Activated T-helper 9 cell treated with anti-CD3 and anti-CD28 coated beads, Interleukin-2, amount 50 U/mL, for 16 hours (primary cell): ENCODE results near the gene ZNF490.
"Not testable (repeated sequence)": the region's sequence is repeated elsewhere in the genome, so short reads cannot be mapped to it uniquely, and the experiment has no call there.

Source experiments
- DNase-seq: peaks from one replicate; pipeline ENCODE4 v3.0.0-alpha.2; 2020; ENCODE audit warnings: low read depth

Gene ZNF490

DNA sequence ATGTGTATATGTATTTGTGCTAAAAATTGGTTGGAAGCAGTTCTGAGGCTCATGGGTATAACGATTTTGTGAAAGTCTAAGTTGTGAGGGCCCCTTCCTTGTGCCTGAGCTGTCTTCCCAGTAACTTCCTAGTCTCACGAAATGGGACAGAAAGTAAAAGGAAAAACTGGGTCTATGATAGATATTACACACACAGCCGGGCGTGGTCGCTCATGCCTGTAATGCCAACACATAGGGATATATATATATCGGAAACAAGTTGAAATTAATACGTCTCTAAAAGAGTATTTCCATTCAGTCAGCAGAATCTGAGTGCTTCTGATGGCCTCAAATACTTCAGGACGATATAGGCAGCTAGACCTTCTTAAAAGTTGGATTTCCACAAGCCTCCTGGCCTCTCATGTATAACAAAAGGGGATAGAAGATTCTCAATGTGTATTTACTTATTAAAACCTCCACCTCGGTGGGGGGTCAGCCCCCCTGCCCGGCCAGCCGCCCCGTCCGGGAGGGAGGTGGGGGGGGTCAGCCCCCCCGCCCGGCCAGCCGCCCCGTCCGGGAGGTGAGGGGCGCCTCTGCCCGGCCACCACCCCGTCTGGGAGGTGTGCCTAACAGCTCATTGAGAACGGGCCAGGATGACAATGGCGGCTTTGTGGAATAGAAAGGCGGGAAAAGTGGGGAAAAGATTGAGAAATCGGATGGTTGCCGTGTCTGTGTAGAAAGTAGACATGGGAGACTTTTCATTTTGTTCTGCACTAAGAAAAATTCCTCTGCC, 10.8 kb upstream of the ZNF490 start:
- DNase-seq, result not testable (repeated sequence)

DNA sequence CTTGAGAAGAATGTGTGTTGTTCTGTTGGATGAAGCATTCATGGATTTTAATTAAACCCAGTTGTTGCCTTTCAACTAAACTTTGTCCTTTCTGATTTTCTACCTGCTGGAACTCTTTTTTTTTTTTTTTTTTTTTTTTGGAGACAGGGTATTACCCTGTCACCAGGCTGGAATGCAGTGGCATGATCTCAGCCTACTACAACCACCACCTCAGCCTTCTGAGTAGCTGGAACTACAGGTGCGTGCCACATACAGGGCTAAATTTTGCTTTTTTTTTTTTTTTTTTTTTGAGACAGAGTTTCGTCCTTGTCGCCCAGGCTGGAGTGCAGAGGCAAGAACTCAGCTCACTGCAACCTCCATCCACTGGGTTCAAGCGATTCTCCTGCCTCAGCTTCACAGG, 7.0 kb upstream of the ZNF490 start:
- no peak for DNase-seq

DNA sequence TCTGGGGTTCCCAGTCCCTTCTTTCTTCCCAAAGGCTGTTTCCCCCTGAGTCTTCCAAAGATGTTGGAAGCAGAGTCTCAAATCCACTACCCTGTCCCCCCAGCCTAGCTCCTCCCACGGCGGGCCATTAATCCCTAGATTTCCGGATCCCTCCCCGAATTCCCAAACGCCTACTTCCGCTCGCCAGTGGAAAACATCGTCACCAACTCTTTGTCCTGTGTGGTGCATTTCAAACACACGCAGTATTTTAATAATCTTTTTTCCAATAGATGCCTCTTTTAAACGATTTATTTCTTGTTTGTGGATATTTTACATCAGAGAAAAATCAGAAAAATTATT, 717 bp upstream of the ZNF490 start:
- no peak for DNase-seq

- no peak for DNase-seq
Observed at GRCh38 chr19:12607631-12608030, 3.0 kb downstream of the ZNF490 start.

DNA sequence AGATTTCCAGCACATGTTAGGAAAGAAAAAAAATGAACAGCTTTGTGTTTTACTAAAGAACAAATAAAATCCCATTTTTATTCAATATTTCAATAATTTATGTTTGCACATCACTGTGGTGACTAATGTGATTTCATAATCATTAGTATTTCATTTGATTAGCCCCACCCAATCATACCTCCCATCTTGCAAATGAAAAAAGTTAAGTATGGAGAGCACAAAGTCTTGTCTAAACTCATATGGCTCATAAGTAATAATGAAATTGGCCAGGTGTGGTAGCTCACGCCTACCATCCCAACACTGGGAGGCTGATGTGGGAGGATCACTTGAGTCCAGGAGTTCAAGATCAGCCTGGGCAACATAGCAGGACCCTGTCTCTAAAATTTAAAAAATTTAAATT, 3.8 kb downstream of the ZNF490 start:
- DNase-seq, result no peak

DNA sequence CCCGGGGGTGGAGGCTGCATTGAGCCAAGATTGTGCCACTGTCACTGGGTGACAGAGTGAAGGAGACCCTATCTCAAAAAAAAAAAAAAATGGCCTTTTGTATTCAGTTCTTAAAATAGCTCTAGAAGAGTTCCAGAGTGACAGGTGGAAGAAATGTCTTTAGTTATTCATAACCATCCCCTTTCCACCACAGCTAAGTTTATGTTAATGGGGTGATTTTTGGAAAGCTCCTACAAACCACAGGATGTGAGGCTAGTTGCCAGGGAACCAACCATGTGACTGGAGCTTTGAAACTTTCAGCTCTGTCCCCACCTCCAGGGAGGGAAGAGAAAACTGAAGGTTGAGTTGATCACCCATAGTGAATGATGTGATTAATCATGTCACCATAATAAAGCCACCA, 6.9 kb downstream of the ZNF490 start:
- peak; percentile 16 for DNase-seq

DNA sequence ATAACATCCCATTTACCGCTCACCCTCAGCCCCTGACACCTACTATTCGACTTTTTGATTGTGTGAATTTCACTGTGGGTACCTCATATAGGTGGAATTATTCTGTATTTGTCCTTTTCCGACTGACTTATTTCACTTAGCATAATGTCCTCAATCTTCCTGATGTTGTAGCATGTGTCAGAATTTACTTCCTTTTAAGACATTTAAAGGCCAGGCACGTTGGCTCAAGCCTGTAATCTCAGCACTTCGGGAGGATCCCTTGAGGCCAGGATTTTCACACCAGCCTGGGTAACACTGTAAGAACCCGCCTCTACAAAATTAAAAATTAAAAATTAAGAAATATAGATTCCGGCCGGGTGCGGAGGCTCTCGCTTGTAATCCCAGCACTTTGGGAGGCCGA, 13.0 kb downstream of the ZNF490 start:
- DNase-seq, result no peak

DNA sequence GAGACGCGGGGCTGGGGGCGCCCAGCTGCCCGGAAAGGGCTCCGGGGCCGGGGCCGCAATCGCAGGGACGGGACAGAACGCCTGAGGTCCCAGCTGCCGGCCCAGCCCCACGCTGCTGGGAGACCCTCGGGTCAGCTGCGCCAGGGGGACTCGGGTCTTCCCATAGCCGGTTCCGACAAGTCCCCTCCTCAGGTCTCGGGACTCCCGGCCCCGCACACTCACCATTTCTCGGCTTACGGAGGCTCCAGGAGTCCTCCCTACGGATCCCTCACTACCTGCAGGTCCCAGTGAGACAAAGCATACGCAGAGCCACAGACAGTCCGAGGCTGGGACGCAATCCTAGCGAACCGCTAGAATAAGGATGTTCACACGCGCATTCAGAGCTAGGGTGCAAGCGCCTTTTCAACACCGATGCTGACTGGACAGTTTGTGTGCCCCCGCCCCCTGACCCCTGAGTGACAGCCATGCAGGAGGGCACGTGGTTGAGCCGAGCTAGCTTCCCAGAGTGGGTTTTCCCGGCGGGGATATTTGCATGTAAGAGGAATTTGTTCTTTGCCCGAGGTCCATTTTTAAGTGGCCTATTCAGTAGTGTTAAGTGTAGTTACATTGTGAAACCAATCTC, 13.6 kb downstream of the ZNF490 start:
- no peak for DNase-seq

GRCh38 chr19:12596485-12596884, 14.1 kb downstream of the ZNF490 start:
- DNase-seq, result no peak

DNA sequence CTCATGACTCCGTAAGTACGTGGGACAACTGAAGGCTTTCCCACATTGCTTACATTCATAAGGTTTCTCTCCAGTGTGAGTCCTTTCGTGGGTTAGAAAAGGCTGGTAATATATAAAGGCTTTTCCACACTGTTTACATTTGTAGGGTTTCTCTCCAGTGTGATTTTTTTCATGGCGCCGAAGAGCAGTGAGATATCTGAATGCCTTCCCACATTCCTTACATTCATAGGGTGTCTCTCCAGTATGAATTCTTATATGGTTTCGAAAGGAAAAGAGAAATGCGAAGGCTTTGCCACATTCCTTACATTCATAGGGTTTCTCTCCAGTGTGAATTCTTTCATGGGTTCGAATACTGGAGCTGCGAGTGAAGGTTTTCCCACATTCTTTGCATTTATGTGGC, 29.5 kb downstream of the ZNF490 start:
- DNase-seq, result no peak

- DNase-seq, result no peak
Observed at GRCh38 chr19:12580180-12580694, 30.4 kb downstream of the ZNF490 start.

- DNase-seq, result no peak
Observed at GRCh38 chr19:12578641-12579040, 32.0 kb downstream of the ZNF490 start.

- DNase-seq, result no peak
Observed at GRCh38 chr19:12574036-12574435, 36.6 kb downstream of the ZNF490 start.

DNA sequence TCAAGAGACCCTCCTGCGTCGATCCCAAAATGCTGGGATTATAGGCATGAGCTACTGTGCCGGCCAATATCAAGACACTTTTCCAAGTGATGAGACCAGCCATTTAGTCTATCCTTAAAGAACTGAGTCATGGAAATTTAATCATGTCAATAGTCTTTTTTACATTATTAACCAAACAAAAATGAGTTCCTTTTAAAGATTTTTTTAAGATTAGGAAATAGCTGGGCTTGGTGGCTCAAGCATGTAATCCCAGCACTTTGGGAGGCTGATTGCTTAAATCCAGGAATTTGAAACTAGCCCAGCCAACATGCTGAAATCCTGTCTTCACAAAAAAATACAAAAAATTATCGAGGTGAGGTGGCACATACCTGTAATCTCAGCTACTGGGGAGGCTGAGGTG, 42.7 kb downstream of the ZNF490 start:
- DNase-seq, result no peak

GRCh38 chr19:12566380-12566779, 44.2 kb downstream of the ZNF490 start:
- not testable (repeated sequence) for DNase-seq

GRCh38 chr19:12564016-12564664, 46.5 kb downstream of the ZNF490 start:
- peak; percentile 88 for DNase-seq

- no peak for DNase-seq
Observed at GRCh38 chr19:12555456-12555930, 55.1 kb downstream of the ZNF490 start.

GRCh38 chr19:12551060-12551832, 59.4 kb downstream of the ZNF490 start, which contains the start of gene ZNF564:
Gene ZNF564, minus strand, starts transcription at chr19:12551482. Its CDS starts 150 bp downstream, at chr19:12551332.
- peak; percentile 85 for DNase-seq

GRCh38 chr19:12546903-12547302, 63.7 kb downstream of the ZNF490 start:
- no peak for DNase-seq

- no peak for DNase-seq
Observed at GRCh38 chr19:12546068-12546467, 64.5 kb downstream of the ZNF490 start.

- no peak for DNase-seq
Observed at GRCh38 chr19:12545267-12545666, 65.3 kb downstream of the ZNF490 start.

DNA sequence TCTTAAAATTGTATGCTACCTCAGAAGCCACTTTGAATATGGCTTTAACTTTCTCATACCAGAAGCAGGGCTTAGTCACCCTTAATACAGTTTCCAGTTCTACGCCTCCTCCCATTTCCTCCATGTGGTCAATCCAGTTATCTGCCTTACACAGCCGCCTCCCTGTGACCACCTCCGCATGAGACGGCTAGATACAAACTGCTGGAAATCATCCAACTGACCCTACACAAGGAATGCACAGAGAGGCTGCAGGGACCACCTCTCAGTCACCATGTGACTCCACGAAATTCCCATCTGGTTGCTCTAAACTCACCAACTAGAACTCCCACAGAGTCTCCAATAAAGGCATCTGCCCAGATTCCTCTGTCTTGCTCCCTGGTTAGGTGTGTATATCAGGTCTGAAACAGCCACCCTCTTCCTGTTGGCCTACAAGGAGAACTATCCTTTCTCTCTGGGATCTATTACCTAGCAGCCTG, 66.2 kb downstream of the ZNF490 start:
- no peak for DNase-seq
